Activated naive CD4-positive, alpha-beta T cell (primary cell): Measurements from ENCODE around the gene UTS2.

Experiments used
- DNase-seq, 4 experiments: peaks; one replicate each; lab custom pipeline; 2025; lab: John Stamatoyannopoulos, UW

The UTS2 gene, protein sequence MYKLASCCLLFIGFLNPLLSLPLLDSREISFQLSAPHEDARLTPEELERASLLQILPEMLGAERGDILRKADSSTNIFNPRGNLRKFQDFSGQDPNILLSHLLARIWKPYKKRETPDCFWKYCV

GRCh38 chr1:7852804-7853683 is at the start of gene UTS2:
UTS2 (minus strand) TSS chr1:7853065; CDS start chr1:7853003, 62 bp downstream.
- no peak for DNase-seq

DNA sequence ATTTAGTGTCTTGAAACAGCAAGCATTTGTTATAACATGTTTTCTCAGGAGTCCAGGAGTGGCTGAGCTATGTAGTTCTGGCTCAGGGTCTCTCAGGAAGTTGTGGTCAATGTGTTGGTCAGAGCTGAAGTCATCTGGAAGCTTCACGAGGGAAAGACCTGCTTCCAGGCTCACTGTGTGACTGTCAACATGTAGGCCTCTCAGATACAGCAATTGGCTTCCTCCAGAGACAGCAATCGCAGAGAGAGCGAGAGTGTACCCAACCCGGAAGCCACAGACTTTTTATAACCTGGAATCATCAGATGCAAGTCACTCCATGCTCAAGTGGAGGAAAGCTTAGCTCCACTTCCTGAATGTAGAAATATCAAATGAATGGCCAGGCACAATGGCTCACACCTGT is 46.9 kb upstream of the UTS2 start:
- DNase-seq: no peak

DNA sequence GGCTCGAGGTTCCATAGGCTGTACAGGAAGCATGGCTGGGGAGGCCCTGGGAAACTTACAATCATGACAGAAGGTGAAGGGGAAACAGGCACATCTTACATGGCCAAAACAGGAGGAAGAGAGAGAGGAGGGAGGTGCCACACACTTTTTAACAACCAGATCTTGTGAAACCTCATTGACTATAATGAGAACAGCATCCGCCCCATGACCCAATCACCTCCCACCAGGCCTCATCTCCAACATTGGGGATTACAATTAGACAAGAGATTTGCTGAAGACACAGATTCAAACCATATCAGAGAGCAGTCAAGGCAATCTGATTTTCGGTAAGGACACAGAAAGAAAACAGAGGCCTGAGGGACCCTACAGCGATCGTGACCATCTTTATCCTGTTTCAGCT is 46.1 kb upstream of the UTS2 start:
- DNase-seq: no peak

DNA sequence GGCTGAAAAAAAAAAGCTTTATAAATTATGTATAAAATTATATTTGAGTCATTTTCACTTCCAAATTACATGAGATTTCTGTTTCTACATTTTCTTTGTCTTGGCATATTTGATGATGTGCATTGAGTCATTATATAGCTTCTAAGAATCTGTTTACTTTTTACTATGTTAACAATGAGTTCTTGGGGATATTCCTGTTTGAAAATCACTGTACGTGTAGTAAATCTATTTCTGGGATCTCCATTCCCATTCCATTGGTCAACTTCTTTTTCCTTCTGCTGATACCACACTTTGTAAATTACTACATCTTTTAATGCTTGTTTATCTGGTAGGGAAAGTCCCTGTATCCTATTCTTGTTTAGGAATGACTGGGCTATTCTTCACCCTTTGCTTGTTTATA is 44.1 kb upstream of the UTS2 start:
- DNase-seq: no peak

GRCh38 chr1:7893529-7894180 is 40.8 kb upstream of the UTS2 start:
- DNase-seq: no peak

DNA sequence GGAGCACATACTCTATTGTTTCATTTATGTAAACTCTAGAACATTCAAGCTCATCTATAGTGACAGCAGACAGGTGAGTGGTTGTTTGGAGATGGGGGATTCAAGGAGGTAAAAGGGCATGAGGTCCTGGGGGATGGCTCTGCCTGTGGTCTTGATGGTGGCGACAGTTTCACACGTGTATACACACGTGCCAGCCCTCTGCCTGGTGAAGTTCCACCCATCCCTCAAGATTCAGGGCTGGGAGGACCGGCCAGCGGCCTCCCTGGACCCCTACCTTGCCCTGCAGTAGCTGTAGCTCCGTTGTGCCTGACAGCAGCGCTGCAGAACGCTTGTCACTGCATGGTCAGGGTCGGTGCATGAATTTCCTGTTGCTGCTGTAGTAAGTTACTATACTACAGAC is 38.9 kb upstream of the UTS2 start:
- no peak for DNase-seq

DNA sequence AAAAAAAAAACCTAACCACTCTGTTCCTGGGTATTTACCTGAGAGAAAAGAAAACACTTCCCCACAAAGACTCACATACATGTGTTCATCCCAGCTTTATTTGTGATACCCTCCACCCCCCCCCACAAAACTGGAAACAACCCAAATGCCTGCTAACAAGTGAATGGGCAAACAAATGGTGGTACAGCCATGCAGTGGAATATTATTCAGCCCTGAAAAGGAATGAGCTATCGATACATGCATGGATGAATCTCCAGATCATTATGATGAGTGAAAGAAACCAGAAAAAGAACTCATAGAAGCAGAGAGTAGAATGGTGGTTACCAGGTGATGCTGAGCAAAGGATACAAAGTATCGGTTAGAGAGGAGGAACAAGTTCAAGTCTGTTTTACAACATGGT is 38.0 kb upstream of the UTS2 start:
- no peak for DNase-seq

GRCh38 chr1:7888248-7889081 is 35.6 kb upstream of the UTS2 start:
- no peak for DNase-seq

DNA sequence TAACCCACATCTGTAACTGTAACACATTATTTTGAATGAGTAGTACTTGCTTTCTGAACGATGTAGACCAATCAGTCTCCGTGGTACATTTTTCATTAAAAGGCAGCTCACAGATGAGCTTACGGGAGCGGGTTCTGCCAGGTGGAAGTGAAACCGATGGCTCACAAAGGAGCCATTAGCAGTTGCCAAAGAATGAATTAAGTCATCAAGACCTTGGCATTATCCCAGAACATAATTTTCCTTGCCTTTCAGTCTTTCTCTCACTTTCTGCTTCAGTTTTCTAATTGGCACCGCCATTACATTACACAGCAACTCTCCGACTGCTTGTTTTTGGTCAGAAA is 33.5 kb upstream of the UTS2 start:
- no peak for DNase-seq

DNA sequence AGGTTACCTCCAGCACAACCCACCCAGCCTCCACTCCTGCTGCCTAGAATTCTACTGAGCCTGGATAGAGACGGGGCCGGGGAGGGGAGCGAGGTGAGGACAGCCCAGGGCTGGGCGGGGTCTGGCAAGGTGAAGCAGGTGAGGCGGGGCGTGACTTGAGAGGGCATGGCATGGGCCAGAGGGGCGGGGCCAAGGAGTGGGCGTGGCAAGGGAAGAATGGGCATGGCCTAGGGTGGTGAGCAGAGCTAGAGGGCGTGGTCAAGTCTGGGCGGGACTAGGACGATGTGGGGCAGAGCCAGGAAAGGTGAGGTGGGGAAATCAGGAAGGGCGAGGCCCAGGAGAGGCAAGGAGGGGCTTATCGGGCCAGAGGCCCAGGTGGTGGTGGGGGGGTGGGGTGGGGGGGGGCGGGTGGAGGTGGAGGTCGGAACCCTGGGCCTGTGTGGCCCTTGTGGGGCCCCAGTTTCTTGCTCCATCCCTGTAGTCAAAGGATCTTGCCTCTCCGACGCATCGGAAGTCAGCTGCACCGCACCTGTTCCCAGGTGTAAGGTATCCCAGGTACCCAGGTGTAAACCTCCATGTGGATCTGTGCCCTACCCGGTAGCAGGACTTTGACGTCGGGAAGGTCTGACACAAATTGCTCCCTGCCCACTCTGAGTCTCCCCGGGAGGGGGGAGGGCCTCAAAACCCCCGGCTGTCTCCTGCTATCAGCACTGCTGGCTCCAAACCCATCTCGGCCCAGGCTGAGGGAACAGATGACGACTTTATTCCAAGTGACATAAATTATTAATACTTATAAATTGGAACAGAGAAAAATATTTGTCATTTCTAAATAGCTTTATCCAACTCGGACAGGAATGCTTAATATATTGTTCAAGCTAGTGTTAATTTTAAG is 32.9 kb upstream of the UTS2 start:
- DNase-seq: no peak

DNA sequence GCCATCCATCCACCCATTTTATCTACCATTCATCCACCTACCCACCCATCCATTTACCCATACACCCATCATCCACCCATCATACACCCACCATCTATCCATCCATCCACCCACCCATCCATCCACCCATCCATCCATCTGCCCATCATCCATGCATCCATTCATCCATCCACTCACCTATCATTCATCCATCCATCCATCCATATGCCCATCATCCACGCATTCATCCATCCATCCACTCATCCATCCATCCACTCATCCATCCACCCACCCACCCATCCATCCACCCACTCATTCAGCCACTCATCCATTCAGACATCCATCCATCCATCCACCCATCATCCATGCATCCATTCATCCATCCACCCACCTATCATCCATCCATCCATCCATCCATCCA is 31.9 kb upstream of the UTS2 start:
- DNase-seq: no peak

- no peak for DNase-seq
Measured at GRCh38 chr1:7879228-7879627, 26.4 kb upstream of the UTS2 start.

GRCh38 chr1:7878027-7878426 is 25.2 kb upstream of the UTS2 start:
- no peak for DNase-seq

DNA sequence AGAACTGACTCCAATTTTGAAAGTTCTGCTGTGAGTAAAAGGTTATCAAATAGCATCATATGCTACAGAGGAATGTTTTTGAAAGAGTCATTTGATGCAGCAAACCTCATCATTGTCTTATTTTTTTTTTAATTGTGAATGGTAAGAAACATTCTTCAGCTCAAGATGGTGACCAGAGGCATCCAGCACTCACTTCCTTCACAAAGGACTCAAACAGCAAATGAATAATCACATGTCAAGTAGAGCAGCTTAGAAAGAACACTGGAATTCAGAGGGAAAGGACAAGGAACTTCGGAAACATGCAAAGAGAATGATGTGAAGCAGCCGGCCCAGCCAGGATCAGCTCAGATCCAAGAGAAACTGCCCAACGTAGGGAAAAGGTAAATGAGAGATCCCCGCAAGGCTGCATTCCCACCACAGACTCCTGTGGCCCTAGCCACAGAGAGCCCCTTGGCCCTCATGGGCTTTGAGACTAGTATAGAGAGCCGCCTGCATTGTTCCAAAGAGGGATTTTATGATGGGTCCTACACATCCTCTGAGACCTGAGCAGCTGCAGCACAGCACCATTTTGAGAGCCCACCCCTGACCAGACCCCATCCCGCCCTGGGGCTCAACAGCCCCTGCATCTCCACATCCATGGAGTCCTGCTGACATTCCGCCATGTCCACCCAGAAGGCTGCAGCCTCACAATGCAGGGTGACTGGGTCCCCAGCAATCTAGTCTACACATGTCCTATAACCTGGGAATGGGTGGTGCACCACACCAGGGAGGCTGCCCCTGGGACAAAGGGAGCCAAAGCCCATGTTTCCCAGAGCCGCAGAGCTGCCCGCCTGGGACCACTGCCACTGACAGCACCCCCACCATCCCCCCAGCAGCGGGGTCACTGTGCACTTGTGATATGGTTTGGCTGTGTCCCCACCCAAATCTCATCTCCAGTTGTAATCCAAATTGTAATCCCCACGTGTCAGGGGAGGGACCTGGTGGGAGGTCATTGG is 21.2 kb upstream of the UTS2 start:
- no peak for DNase-seq

- no peak for DNase-seq
Measured at GRCh38 chr1:7871136-7871535, 18.3 kb upstream of the UTS2 start.

DNA sequence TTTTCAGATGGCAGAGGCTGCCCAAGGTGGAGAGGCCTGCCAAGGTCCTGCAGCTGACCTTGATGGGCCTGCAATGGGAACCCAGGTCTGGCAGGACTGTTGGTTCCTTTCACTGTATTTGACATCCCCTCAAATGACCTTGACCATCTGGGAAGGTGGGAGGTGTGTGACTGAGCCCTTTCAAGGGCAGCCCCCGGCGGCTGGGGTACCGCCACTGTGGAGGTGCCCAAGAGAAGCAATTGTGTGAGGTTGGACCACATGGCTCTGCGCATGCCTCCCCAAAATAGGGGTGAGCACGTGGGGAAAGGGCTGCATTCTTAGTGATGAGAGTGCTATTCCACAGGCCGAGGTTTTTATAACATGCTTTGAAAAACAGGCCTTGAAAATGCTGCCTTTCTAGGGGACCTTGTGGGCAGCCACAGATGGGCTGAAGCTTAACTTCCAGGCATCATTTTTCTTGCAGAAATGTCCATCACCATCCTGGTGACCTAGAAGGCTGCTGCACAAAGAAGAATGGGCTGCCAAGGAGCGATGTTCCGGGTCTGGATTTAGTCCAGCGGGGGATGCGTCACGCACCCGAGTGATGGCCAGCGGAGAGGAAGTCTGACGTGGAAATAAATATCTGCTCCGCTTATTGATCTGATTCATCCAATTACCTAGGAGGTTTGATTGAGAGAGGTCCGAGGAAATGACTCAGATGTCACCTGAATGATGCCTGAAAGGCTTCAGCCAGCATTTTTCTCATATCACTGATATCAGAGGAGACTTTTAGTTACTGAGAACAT is 16.5 kb upstream of the UTS2 start:
- no peak for DNase-seq

GRCh38 chr1:7868070-7868780 is 15.4 kb upstream of the UTS2 start:
- DNase-seq: no peak

- no peak for DNase-seq
Measured at GRCh38 chr1:7865978-7866377, 13.1 kb upstream of the UTS2 start.
